GM18498 (cell line): ENCODE measurements around the gene TBPL2.
"Not testable (repeated sequence)": the region's sequence is repeated elsewhere in the genome, so short reads cannot be mapped to it uniquely, and the experiment has no call there.

ENCODE experiments used
- ATAC-seq: cut with Tn5 transposase; IDR thresholded peaks from one replicate; pipeline ENCODE4 v1.9.1; 2021; ENCODE audit warnings: mild to moderate bottlenecking, moderate library complexity; ENCODE audit not compliant: unreplicated experiment

TBPL2 gene

DNA sequence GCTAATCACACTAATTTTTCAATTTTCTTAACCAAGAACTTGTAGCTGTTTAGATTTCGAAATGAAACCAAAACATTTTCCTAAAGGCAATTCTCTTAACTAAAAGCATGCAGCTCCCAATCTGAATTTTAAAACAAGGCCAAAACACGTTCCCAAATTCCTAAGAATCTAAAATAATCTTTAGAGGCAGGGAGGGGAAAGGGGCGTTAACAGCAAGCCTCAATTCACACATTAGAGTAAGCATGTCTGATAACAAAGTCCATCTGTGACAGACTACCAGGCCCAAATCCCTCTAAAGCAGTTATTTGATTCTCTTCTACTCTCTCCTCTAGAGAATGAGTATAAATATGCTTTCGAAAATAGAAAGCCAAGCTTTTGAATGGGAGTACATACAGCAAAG, 29.5 kb downstream of the TBPL2 start:
- ATAC-seq = no peak

GRCh38 chr14:55404173-55404854, 36.1 kb downstream of the TBPL2 start:
- ATAC-seq = no peak

GRCh38 chr14:55401751-55402150, 38.7 kb downstream of the TBPL2 start:
- no peak for ATAC-seq

DNA sequence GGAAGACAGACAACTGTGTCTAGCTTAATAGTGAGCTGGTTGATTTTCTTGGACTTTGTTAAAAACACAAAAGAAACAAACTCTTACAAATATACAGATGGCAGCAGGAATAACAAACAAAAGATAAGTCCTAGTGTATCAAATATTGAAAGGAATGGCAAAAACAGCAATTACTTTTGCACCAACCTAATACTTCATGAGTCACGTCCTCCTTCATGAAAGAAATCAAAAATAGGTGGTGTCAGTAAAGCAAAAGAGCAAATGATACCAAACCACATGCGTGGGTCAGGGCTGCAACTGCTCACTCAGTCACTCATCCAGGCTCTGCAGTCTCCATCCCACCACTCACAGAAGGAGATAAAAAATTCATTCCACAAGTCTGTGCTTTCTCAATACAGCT, 40.6 kb downstream of the TBPL2 start:
- ATAC-seq = no peak

GRCh38 chr14:55399183-55399582, 41.2 kb downstream of the TBPL2 start:
- no peak for ATAC-seq

GRCh38 chr14:55398679-55399078, 41.7 kb downstream of the TBPL2 start:
- no peak for ATAC-seq

DNA sequence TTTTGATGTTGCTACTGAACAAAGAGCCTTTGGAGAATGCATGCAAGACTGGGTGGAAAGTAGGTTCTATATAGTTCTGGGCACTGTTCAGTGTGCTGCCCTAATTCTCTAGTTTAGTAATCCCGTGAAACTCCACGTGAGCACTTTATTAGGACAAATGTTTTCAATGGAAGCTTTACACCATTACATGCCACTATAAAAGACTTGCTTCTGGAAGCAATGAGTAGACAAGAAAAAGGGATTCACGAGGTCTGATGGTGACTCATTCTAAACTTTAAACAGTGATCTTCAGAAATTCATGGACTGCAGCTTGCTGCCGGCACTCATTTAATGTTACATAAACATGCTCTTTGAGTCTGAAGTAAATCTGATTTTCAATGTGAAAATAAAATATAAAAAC, 51.1 kb downstream of the TBPL2 start:
- no peak for ATAC-seq

GRCh38 chr14:55388160-55388559, 52.3 kb downstream of the TBPL2 start:
- ATAC-seq = no peak

GRCh38 chr14:55387121-55387520, 53.3 kb downstream of the TBPL2 start:
- ATAC-seq = no peak

DNA sequence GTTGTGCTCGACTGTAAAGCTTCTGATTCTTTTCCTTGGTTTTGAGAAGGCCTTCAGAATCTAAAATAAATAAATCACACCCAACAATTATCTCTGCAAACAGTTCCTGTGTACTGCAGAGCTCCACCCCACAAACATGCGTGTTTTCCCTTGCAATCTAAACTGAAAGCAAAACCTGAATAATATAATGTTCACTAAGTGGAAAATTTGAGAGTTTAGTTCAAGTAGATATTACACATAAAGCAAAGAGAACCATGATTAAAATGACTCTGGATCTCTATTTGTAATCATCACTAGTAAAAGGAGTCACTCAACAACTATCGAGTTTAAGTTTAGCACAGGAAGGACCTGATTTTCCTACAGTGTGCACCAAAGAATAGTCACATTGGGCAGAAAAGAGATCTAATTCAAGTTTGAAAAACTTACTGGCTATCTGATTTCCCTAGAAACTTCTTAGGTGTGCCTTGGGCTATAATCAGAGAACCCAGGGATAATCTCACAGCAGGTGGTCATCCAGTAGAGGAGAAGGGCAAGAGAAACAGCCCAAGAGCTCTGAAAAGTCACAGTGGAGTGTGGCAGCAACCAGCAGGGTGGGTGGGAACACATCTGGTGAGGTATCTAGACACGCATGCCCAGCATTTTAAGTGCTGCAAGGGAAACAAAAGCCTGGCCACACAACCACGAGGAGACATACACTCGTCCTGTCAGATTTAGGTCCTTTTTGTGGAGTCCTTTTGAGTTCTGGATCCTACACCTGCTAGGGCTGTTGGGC, 54.2 kb downstream of the TBPL2 start:
- ATAC-seq = no peak

DNA sequence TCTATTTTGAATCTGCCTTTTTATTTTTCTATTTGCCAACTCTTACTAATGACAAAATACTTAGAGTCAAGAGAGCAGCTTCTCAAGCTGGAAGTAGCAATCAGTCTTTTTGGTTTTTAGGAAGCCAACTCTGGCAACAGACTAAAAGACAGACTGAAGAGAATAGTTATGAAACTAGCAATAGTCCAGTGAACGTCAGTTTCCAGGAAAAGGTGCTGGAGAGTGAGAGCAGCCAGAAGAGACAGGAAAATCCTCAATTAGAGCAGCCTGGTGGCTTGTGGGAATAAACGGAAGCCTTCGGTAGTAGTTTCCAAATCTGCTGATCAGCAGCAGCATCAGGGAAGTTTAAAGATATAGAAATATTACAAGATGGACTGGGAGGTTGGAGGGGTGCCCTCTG, 55.9 kb downstream of the TBPL2 start:
- ATAC-seq = no peak

GRCh38 chr14:55383541-55384140, 56.8 kb downstream of the TBPL2 start:
- no peak for ATAC-seq

DNA sequence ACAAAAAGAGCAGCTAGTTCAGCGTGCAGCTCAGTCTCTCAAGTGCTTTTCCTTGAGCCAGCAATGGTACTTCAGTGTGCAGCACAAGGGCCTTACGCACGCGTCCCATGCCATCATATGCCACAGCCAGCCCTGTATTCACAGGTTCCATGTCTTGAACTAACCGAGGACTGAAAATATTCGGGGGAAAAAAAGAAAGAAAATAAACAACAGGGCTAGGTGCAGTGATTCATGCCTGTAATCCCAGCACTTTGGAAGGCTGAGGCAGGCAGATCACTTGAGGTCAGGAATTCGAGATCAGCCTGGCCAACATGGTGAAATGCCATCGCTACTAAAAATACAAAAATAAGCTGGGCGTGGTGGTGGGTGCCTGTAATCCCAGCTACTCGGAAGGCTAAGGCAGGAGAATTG, 57.4 kb downstream of the TBPL2 start:
- ATAC-seq = not testable (repeated sequence)

DNA sequence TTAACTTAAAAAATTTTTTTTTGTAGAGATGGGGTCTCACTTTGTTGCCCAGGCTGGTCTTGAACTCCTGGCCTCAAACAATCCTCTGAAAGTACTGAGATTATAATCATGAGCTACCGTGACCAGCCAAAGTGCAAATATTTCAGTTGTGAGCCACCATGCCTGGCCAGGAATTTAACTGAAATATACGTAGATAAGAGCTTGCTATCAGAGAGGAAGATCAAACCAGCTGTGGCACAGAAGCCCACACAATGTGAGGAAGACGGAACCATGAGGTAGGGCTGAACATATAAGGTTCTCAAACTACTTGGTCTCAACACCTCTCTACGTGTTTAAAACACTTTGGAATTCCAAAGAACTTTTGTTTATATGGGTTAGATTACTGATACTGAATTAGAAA, 57.9 kb downstream of the TBPL2 start:
- no peak for ATAC-seq

DNA sequence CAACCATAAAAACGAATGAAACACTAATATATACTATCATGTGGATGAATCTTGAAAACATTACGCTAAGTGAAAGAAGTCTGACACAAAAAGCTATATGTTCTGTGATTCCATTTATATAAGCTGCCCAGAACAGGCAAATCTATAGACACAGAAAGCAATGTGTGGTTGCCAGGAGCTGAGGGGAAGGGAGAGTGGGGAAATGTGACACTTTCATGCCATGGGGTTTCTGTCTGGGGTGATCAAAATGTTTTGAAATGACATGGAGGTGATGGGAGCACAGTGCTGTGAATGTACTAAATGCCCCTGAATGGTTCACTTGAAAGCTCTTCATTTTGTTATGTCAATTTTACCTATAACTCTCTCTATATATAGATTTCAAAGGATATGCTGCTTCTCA, 58.9 kb downstream of the TBPL2 start:
- no peak for ATAC-seq

- no peak for ATAC-seq
These were observed 59.4 kb downstream of the TBPL2 start for GRCh38 chr14:55381040-55381439.

- ATAC-seq = no peak
These were observed 63.2 kb downstream of the TBPL2 start for GRCh38 chr14:55377236-55377635.

DNA sequence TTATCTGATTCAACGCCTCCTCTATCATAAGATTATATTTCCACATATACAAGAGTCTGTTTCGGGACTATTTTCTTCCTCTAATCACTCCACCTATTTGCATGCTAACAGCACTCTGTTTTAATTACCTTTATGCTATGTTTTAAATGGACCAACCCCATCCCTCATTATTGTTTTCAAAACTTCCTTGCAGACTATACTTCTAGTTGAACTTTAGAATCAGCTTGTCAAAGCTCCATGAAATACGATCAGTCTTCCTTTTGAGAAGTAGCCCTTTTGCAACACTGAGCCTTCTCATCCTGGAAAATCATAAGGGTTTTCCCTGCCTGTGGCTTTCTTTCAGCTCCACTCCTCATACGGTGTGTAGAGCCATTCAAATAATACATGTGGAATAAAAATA, 65.6 kb downstream of the TBPL2 start:
- ATAC-seq = no peak

GRCh38 chr14:55373784-55374705, 66.4 kb downstream of the TBPL2 start:
- ATAC-seq = no peak

DNA sequence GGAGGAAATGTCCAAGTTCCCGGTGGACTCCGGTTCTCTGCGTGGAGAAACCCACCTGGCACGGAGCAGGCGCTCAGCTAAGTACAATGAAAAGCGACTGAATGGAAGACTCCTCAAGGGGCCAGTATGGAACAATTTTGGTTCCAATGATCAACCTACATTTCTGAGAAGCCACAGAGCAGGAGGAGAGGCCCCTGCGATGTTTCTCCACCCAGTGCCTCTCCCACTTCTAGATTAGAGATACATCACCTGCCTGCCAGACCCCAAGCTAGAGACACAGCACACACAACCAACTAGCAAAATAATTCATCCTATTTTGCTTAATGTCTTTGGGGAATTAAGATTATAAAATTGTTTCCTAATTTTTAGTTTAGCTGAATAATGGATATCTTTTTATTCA, 67.6 kb downstream of the TBPL2 start:
- no peak for ATAC-seq

DNA sequence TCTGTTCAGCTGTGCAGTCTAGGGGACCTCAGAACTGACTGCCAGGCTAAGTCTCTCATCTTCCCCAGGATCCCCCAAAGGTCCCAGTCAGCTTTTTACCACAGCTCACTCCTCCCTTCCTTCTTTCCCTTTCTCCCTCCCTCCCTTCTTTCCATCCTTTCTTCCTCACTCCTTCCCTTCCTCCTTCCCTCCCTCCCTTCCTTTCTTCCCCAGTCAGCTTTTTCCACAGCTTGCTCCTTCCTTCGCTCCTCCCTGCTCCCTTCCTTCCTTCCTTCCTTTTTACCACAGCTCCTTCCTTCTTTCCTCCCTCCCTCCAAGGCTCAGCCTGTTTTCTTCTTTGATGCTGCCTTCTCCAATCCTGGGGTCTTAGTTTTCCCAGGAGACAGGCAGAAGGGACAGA, 68.0 kb downstream of the TBPL2 start:
- ATAC-seq = no peak
